SIG-M5 (cell line): ENCODE measurements around the gene TTC32.
"Not testable (repeated sequence)": the region's sequence is repeated elsewhere in the genome, so short reads cannot be mapped to it uniquely, and the experiment has no call there.

Source experiments
- DNase-seq: peaks from one replicate; lab custom pipeline; 2025; lab: John Stamatoyannopoulos, UW

Gene TTC32

GRCh38 chr2:19899985-19900930 lies 1.5 kb downstream of the TTC32 start:
- no peak for DNase-seq

GRCh38 chr2:19898592-19899329 lies 3.0 kb downstream of the TTC32 start:
- DNase-seq, result no peak

GRCh38 chr2:19897623-19898245 lies 4.0 kb downstream of the TTC32 start:
- no peak for DNase-seq

DNA sequence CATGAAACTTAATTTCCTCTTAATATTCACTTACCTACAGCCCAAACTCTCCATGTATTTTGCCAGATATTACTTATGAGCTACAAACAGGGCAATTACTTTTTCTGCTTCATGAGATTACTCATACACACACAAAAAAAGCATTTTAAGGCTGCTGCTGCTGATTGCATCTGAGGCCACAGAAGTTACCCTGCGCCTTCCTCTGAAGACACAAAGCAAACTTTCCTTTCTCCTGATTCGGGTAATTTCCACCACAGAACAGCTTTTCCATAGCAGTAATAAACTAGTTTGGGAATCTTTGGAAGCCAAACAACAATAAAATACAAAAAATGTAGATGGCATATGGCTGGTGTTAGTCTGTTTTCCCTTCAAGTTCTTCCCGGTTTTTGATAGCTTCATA lies 6.2 kb downstream of the TTC32 start:
- no peak for DNase-seq

GRCh38 chr2:19894134-19894792 lies 7.5 kb downstream of the TTC32 start:
- no peak for DNase-seq

DNA sequence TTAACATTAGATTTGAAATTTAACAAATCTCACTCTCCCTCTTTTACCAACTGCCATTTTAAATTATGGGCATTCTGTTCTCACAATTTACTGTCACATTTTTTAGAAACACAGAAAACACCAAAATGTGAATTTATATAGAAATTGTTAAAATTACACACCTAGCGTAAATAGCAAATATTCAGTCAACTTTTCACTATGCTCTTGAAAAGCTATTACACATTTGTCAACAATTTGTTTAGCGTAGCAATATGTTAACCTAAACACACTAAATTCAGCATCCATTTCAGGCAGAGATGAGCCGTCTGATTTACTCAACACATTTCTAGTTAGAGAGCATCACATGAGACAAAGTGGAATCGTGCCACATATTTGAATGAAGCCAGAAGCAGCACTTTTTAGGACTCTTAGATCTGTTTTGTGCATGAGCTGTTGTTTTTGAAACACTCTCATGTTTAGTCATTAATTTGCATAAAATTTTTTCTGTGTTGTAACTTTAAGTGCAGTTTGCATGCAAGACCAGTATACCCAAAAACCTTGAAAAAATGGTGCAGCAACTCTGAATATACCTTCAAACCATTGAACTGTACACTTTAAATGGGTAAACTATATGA lies 8.2 kb downstream of the TTC32 start:
- DNase-seq, result no peak

- DNase-seq, result peak; percentile 22
Observed at GRCh38 chr2:19891971-19892370, 9.8 kb downstream of the TTC32 start.

DNA sequence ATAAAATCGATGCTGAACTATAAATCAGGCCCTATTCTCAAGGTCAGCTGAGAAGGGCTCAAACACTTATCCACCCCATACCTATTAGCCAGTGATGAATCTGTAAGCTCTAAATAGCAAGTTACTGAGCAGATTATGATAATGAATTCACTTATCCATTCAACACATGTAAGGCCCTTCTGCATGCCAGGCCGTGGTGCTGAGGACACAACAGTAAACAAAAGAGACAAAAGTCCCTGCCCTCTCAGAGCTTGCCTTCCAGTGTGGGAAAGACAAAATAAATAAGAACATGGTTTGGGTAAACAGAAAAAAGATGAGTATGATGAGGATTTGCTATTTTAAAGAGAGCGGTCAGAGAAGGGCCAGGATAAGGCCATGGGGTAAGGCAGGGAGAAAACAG lies 11.7 kb downstream of the TTC32 start:
- no peak for DNase-seq

- DNase-seq, result no peak
Observed at GRCh38 chr2:19888831-19889230, 13.0 kb downstream of the TTC32 start.

DNA sequence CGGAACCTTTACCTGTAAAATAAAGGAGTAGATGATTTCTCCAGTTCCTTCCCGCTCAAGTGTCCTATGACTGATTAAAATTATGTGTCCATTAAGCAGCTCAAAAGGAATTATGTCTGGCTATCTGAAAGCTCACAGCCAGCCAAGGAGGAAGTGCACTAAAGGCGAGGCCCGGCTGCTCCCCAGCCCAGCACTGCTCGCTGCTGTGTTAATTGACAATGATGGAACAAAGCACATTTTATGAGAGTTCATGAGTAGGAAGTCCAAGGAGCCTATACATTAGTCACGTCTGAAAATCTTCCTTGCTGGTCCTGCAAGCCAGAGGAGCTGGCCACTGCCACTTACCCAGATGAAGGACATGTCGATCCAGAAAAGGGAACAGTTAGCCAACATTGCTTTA lies 14.3 kb downstream of the TTC32 start:
- DNase-seq, result no peak

- DNase-seq, result no peak
Observed at GRCh38 chr2:19886261-19886660, 15.5 kb downstream of the TTC32 start.

GRCh38 chr2:19885791-19886190 lies 16.0 kb downstream of the TTC32 start:
- no peak for DNase-seq

- DNase-seq, result no peak
Observed at GRCh38 chr2:19883971-19884720, 17.6 kb downstream of the TTC32 start.

DNA sequence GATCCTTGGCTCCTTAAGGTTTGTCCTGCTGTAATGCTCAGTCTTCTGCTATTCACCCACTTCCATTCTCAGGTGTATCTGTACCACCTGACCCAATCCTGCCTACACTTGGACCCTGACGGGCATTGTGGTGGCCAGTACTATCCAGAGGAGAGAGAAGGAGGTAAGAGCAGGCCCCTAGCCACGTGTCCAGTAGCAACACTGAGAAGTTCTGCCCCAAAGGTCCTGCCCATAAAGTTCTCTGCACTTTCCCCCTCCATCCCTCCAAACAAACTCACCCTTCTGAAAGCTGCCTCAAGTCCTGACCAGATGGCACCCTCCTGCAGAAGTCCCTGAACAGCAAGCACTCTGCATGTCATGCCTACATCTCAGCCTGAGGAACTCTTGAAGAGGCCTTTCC lies 18.3 kb downstream of the TTC32 start:
- no peak for DNase-seq

DNA sequence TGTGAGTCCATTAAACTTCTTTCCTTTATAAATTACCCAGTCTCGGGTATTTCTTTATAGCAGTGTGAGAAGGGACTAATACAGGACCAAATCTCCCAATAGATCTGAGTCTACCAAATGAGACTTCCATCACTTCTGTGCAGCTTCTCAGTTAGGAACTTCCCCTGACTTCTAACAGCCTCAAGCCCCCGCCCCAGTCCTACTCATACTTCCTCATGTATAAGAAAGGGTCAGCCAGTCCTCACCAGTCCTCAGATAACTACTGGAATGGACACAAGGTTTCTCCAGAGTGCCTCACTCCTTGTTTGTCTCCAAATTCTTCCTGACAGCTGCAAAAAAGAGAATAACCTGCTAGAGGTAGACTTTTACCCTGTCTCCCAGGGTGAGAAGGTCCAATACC lies 19.5 kb downstream of the TTC32 start:
- no peak for DNase-seq

GRCh38 chr2:19881908-19882265 lies 19.9 kb downstream of the TTC32 start:
- DNase-seq, result no peak

- no peak for DNase-seq
Observed at GRCh38 chr2:19881221-19881907, 20.4 kb downstream of the TTC32 start.

DNA sequence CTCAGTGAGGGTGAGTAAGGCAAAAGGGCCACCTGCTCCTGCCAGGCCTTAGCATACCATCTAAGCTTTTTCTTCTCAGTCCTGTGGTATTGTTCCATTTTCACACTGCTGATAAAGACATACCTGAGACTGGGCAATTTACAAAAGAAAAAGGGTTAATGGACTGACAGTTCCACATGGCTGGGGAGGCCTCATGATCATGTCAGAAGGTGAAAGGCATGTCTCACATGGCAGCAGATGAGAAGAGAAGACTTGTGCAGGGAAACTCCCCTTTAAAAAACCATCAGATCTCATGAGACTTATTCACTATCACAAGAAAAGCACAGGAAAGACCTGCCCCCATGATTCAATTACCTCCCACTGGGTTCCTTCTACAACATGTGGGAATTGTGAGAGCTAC lies 21.6 kb downstream of the TTC32 start:
- not testable (repeated sequence) for DNase-seq

GRCh38 chr2:19879120-19879519 lies 22.7 kb downstream of the TTC32 start:
- no peak for DNase-seq

- no peak for DNase-seq
Observed at GRCh38 chr2:19878268-19879046, 23.3 kb downstream of the TTC32 start.
